Activated gamma-delta T cell treated with Interleukin-2 at 50 U/mL for 16 hours (primary cell): Measurements from ENCODE around the gene AUH.

ENCODE experiments used
- DNase-seq: peaks from one replicate; pipeline ENCODE4 v3.0.0-alpha.2; 2020

AUH gene

DNA sequence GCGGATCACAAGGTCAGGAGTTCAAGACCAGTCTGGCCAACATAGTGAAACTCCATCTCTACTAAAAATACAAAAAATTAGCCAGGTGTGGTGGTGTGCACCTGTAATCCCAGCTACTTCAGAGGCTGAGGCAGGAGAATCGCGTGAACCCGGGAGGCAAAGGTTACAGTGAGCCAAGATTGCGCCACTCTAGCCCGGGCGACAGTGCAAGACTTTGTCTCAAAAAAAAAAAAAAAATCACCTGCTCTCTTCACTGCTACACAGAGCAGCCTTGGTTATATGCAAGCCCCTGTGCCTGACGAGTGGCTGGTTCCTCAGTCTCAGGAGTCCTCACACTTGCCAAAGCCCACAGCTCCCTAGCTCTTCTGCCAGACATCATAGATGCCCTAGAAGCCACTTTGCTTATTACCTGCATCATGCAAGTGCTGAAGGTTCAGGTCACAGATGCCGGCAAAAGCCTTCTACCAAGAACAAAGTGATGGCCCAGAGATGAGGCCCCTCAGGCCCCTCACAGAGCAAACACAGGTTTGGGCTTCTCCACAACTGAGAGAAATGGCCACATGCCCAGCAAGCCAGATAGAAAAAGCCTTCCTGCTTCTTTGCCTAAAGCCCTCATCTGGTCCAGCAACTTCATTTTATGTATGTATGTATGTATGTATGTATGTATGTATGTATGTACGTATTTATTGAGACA is 176.4 kb downstream of the AUH start:
- DNase-seq, result no peak

DNA sequence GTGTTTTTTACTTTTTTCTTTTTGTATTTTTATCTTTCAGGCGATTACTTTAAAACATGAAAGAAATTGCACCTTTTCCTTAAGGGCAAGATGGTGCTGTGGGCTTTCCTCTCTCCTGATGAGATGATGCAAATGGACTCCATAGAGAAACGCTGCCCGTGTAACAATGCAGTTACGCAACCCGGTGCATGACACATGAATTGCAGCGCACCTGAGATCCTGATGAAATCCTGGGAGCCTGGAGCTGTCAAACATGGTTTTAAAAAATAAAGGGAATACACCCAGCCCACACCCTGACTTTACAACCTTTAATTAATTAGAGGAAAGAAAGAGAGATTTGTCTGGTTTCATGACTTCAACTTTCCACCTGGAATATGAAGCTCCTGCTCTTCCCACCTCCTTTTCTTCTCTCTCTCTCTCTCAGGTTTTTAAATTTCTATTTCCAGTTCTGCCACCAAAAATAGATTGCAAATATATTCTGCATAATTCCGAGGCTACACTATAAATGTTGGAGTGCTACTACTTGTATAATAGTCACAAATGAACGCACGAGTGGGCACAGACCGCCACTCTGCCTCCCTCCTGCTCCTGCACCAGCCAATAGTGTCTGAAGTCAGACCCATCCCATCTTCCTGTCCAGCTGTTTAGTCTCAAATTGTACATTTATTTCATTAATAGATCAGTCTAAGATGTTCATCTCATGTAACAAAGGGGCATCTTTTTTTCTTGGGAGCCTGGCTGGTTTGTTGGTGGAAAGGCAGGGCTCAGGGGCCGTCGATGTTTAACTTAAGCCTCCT is 179.1 kb downstream of the AUH start:
- no peak for DNase-seq

DNA sequence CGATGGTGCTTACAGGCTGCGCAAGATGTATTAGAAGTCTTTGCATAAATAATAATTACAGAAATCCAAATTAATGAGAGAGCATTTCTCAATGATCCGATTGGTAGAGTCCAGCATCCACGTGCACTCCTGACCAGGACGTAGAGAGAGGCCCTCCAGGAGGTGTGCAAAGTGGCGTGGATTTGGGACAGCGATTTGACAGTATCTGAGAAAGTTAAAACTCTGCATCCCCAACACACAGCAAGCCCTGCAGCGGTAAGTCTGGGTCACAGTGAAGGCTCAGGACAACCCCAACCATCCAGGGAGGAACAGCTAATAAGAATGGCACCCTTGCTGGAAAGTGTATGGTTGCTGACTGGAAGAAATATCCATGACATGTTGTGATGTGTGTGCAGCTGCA is 180.2 kb downstream of the AUH start:
- DNase-seq, result no peak

DNA sequence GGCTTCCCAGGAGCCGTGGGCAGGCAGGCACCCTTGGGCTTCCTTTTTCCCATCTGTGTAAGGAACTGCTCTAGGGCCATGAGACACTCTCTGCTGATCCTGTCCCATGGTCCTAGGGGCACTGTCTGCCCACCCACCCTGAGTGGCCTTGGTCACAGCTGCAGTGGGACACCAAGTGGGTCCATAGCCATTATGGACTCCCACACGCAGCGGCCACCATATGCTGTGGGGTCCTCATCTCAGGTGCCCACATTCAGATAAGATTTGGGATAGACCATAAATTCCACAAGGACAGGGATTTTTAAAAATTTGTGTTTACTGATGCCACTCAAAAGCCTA is 180.8 kb downstream of the AUH start:
- no peak for DNase-seq

DNA sequence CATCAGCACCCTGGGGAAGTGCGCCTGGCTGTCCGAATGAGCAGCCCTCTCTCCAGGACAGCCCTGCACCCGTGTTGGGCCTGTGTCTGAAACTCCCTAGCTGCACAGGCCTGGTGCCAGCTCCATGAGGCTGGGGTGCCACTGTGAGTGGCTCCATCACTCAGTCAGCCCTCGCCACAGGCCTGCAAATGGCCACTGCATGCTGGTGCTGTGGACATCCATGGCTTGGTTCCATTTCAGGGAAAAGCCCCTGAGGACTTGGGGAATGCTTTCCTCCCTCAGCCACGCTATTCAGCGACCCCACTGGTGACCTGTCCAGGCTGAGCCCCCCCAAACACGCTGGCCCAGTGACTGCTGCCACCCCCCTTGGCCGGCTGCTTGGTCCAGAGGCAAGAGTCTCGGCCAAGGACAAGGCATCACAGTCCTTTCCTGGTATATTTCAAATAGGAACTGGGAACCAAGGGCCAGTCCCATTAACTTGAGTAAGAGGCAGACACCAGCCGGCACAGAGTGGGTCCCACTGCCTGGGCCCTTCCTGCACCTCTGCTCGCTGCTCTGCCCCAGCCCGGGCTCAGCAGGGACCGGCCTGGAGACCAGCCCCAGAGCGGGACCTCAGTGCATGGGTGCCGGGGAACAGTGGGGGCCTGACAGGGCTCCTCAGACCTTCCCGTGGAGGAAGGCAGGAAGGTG is 181.3 kb downstream of the AUH start:
- no peak for DNase-seq

DNA sequence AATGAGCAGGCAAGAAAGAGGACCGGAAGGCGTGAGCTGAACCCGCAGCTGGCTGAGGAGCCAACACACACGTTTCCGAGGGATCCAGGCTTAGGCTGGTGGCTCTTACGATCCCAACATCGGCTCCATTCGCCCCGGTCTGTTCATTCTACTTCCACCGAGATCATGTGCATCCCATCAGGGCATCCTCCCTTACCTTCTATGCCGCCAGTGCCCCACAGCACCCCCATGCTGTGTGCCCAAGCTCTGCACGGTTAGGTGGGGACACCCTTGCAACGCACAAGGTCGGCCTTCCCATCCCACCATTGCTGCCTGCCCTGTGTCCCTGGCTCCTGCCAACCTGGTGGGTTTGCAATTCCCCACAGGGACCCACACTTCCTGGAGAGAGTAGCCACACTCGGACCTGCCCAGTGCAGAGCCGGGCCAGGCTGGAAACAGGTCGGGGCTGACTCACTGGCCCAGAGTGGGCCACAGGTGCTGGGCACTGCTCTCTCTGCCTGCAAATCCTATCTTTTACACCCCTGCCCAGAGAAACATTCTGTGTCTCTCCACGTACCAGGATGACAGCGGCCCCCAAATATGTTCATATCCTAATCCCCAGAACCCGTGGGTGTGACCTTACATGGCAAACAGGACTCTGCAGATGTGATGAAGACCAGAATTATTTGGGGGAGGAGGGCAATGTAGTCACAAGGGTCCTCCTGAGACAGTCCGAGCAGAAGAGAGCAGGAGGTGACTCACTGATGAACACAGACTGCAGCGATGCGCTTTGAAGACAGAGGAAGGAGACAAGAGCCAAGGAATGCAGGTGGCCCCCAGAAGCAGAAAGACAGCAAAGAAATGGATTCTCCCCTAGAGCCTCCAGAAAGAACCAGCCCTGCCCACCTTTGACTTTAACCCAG is 182.2 kb downstream of the AUH start:
- DNase-seq, result no peak

DNA sequence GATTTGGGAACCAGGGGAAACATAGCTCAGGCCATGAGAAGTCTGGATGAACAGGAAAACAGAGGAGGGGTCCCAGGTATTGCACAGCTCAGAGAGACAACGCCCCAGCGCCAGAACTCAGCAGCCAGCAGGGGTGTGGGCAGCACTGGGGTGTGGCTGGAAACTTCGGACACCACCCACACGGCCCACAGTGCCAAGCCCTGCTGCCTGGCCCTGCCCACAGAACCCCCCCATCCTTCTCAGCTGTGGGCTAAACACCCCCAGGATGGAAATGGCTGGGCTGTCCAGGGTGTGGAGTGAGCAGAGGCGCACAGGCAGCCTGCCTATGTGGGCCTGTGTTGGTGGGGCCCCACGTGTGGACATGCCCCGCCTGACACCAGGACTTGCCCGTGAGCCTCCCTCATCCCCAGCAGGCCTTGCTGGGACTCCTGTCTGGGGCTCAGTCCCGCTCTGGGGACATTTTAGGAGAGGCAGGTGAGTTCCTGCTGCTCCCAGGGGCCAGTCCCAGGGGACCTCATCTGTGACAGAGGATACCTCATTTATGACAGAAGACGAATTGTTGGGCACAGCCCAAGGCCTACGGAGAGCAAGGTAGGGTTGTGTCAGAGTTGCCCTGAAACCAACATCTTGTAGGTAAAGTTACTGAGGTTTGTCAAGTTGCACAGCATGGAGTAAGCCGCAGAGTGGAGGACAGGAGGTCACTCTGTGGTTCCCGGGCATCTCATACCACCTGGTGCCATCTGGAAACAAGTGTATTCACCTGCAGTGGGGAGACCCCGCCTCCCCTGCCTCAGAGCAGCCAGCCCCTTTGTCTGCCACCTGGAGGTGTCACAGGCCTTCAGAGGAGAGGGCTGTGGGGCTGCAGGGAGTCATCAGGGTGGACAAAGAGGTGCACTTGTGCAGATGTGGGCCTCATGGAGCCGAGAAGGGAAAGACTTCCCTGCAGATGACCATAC is 183.2 kb downstream of the AUH start:
- DNase-seq, result no peak

DNA sequence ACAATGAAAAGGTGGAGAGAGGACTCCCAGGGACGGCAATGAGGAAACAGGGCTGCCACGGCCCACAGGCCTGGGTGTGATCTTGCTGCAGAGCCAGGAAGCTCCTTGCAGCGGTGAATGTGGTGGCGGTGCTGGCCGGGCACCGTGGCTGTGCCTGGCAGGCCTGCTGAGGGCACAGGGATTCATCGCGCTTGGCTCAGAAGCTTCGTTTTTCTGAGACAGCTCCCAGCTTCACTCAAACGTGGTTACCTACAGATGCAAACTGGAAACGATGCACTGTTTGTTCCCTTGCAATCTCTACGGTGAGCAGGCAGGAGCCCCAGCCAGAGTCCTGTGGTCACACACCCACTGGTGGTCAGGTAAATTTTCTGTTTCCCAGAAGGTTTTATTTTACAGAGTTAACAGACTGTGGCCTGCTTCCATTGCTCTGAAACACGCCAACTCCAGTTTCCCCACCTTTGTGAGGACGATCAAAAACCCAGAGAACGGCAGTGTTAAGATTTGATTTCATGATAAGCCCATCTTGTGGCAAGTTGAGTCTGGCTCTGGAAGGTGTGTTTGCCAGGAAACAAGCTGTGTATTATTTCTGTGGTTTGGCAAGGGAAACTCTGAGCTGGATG is 183.9 kb downstream of the AUH start:
- DNase-seq, result no peak

DNA sequence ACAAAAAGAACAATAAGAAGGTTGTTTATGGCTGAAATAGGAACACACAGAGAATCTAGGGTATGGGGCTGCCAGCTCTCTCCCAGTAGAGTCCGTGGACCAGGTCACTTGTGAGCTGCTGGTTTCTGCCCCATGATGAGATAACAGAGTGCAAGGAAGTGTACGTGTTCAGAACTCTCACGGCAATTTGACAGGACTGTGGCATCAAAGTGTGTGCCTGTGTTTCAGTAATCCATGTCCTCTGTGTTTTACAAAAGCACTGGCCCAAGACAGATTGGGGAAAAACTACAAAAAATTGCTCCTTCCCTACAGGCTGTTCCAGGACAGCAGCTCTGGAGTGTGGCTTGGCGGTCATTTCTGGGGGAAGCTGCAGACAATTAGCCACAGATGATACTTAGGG is 184.6 kb downstream of the AUH start:
- no peak for DNase-seq

DNA sequence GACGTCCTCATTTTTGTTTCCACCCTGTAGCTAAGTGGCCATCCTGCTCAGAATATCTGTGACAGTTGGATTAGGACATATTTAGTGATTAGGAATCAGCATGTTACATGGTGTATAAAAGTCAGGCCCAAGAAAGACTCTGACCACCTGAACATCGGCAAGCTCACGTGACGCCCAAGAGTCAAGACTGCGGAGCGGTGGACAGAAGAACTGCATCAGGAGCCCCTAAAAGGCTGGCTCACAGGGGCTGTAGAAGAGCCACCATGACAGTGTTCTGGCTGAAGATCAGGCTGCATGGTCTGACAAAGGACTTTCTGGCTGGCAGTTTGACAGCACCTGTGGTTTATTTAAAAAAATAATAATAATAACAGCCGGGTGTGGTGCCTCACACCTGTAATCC is 185.3 kb downstream of the AUH start:
- no peak for DNase-seq

DNA sequence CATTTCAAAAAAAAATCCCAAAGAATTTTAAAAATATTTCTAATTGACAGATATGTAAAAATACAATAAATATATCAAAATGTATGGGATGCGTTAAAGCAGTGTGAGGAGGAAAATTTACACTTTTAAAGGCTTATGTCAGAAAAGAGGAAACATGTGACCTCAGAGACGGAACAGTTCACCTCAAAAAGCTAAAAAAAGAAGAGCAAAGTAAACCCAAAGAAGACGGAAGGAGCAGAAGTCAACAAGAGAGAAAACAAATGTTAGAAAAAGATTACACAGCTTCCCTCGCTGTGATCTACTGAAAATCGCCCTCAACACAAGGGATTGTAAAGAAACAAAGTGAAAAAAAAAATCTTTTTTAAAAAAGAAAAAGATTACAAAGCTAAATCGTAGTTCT is 186.9 kb downstream of the AUH start:
- no peak for DNase-seq

DNA sequence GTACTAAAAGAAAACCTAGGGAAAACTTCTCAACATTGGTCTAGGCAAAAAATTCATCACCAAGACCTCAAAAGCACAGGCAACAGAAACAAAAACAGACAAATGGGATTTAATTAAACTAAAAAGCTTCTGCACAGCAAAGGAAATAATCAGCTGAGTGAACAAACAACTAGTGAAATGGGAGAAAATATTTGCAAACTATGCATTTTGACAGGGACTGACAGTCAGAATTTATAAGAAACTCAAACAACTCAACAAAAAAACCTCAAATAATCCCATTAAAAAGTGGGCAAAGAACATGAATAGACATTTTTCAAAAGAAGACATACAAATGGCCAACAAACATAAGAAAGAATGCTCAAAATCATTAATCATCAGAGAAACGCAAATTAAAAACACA is 189.4 kb downstream of the AUH start:
- no peak for DNase-seq

DNA sequence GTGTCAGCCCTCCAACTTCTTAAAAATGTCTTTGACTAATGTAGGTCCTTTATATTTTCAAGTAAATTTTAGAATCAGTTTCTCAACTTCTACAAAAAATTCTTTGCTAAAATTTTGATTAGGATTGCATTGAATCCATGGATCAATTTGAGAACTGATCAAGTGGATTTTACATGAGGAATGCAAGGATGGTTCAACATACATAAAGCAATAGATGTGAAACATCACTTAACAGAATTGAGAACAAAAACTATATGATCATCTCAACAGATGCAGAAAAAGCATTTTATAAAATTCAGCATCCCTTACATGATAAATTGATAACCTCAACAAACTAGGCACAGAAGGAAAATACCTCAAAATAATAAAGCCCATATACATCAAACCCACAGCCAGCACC is 190.8 kb downstream of the AUH start:
- no peak for DNase-seq

DNA sequence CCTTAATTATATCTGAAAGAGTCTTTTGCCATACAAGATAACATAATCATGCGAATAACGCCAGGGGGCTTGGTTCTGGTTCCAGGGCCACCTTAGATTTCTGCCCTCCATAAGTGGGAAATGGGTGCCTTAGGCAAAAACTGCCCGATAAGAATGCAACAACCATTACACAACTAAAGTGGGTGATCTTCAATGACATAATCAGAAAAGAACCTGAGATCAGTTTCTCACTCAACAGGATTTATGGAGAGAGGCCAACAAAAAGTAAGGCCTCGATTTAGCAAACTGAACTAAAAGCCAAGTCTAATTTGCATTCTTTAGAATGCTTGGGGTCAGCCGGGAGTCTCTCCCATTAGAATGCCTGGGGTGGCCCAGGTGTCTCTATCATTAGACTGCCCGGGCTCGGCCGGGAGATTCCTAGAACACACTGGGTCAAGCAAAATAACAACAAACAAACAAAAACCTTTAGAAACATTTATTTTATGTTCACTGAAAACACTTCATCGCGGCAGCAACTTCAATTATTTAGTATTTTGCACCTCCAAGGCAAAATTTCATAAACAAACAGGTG is 194.8 kb downstream of the AUH start:
- no peak for DNase-seq

DNA sequence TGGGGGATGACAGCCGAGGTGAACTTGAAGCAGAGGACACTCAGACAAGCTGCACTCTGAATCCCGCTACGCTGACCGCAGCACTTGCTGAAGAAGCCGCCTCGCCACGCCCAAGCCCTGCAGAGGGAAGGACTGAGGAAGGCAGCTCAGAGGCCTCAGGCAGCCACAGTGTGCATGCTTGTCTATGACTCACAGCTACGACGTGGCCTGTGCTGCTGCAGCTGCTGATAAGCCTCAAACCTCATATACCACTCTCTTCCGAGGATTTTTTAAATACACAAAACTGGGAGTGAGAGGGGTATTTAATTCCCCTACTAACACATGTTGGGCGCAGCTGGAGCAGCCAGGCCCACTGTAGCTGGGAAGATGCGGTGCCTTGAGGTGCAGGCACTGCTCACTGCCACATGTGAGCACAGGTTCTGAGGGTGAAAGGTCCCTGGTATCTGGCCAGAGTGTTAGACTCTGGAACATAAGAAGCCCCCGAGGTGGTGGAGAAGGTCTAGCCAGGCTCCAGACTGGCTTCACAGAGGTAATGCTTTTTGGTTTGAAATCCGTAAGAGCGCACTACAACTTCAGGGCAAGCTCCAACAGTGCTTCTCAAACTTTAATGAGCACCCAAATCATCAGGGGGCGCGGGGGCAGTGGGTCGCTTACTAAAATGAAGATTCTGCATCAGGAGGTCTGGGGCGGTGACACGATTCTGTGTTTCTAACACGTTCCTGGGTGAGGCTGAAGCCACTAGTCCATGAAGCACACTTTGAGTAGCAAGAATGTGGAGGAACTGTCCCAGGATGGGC is 196.8 kb downstream of the AUH start:
- peak; percentile 67 for DNase-seq
